K562 (cell line): ENCODE data around the gene MOCS3. TPM values are rescaled to one million over a fixed set of nuclear protein-coding genes. Genes with fewer than 3 reads are reported as not detected.

Source experiments
- ATAC-seq: fragments of 200-7000 bp; cut with Tn5 transposase; 3 replicates; pipeline ENCODE4 v1.9.1; 2020; ENCODE audit warnings: moderate library complexity
- BruUV-seq: library from RNA; stranded (reverse); fragments of 400-500 nt; replicated peaks from 2 replicates; lab custom pipeline; 2021; lab: Mats Ljungman, UMichigan
- CTCF ChIA-PET: fragments of 300-600 bp; formaldehyde crosslinking; extraction: SDS; loops from one replicate; lab custom pipeline; 2021; ENCODE audit warnings: low intra/inter-chr PET ratio; lab: Yijun Ruan, JAX
- POLR2A ChIA-PET: fragments of 300-600, 350-650 bp; sonication (Branson Sonifier 250); formaldehyde crosslinking; extraction: SDS; loops from one replicate; lab custom pipeline; 2021; ENCODE audit warnings: antibody characterized with exemption, inconsistent platforms; lab: Yijun Ruan, JAX
- DNase-seq, 4 experiments: peaks; one replicate each; pipeline versions ENCODE4 v3.0.0 to v3.0.0-alpha.2; 2011 to 2018; ENCODE audit warnings: low spot score in 3 of 4, mixed read lengths in 3 of 4; ENCODE audit errors: extremely low read depth in 1 of 4
- FAIRE-seq: peaks from 2 replicates; lab custom pipeline; 2011; peaks lifted over from hg19 to GRCh38; lab: Jason Lieb, UNC
- H2AFZ ChIP-seq: 2 replicates; pipeline ENCODE4 v1.6.0; 2011; ENCODE audit warnings: low read depth, low read length, control low read depth, inconsistent platforms
- H3K27ac ChIP-seq: fragments of 200-600 bp; 3 replicates; pipeline ENCODE4 v1.8.0; 2011; ENCODE audit warnings: low read depth, mild to moderate bottlenecking, control low read depth, inconsistent platforms, low read length, moderate library complexity, mixed read lengths; ENCODE audit errors: extremely low read depth
- H3K27me3 ChIP-seq, 2 experiments: fragments of 300-600 bp in 1 of 2; 2 replicates in 1 of 2; 3 replicates in 1 of 2; pipeline versions ENCODE4 v1.6.0 to v1.8.0; 2011; ENCODE audit warnings: inconsistent platforms in 2 of 2, low read length in 2 of 2, mild to moderate bottlenecking in 1 of 2, mixed read lengths in 1 of 2, moderate library complexity in 1 of 2; ENCODE audit not compliant: control insufficient read depth in 2 of 2, insufficient read depth in 2 of 2
- H3K36me3 ChIP-seq: fragments of 300-600 bp; 3 replicates; pipeline ENCODE4 v1.8.0; 2011; ENCODE audit warnings: mild to moderate bottlenecking, low read length, inconsistent platforms; ENCODE audit not compliant: control insufficient read depth, insufficient read depth
- H3K4me1 ChIP-seq, 2 experiments: fragments of 200-600 bp in 1 of 2; replicated peaks in 1 of 2; 2 replicates in 1 of 2; 3 replicates in 1 of 2; pipeline versions ENCODE4 v1.5.1 to v1.8.0; 2011; ENCODE audit warnings: inconsistent platforms in 2 of 2, low read length in 2 of 2, mild to moderate bottlenecking in 1 of 2, mixed read lengths in 1 of 2, moderate library complexity in 1 of 2; ENCODE audit not compliant: control insufficient read depth in 2 of 2, insufficient read depth in 2 of 2
- H3K4me2 ChIP-seq: 2 replicates; pipeline ENCODE4 v1.6.1; 2011; ENCODE audit warnings: low read length, control low read depth, inconsistent platforms, mixed read lengths; ENCODE audit not compliant: insufficient read depth
- H3K4me3 ChIP-seq: fragments of 200-600 bp; sonication (generic), shearing (Covaris generic); 2 replicates; pipeline ENCODE4 v1.5.1; 2016; ENCODE audit warnings: control low read depth, inconsistent platforms
- H3K79me2 ChIP-seq: fragments of 200-600 bp; 3 replicates; pipeline ENCODE4 v1.8.0; 2011; ENCODE audit warnings: low read length, inconsistent platforms; ENCODE audit not compliant: control insufficient read depth, insufficient read depth
- H3K9ac ChIP-seq, 2 experiments: 2 replicates each; pipeline versions ENCODE4 v1.6.0 to v1.6.1; 2011; ENCODE audit warnings: low read depth in 2 of 2, low read length in 2 of 2, control low read depth in 1 of 2, inconsistent platforms in 1 of 2, mild to moderate bottlenecking in 1 of 2, mixed read lengths in 1 of 2; ENCODE audit not compliant: insufficient read depth in 1 of 2
- H3K9me1 ChIP-seq: one replicate; pipeline ENCODE4 v1.6.0; 2011; ENCODE audit warnings: inconsistent platforms, mild to moderate bottlenecking, low read length, moderate library complexity; ENCODE audit not compliant: control insufficient read depth, insufficient read depth
- H3K9me3 ChIP-seq: replicated peaks from 2 replicates; pipeline ENCODE4 v1.5.1; 2011; ENCODE audit warnings: low read depth, low read length, inconsistent platforms; ENCODE audit not compliant: control insufficient read depth, insufficient read depth
- H4K20me1 ChIP-seq: replicated peaks from 2 replicates; pipeline ENCODE4 v1.6.1; 2011; ENCODE audit warnings: low read length, inconsistent platforms, mixed read lengths; ENCODE audit not compliant: control insufficient read depth, insufficient read depth
- CBX5 ChIP-seq: IDR thresholded peaks from 2 replicates; pipeline ENCODE4 v1.6.1; 2014; ENCODE audit warnings: low read depth, borderline replicate concordance
- CHD2 ChIP-seq: IDR thresholded peaks from 2 replicates; pipeline ENCODE4 v1.6.1; 2011; ENCODE audit warnings: low read depth, low read length
- CREBBP ChIP-seq: IDR thresholded peaks from one replicate; pipeline ENCODE4 v1.6.1; 2012; ENCODE audit warnings: low read depth, mild to moderate bottlenecking, control low read depth, inconsistent platforms, low read length
- KHSRP ChIP-seq: fragments of 450-650 bp; IDR thresholded peaks from 2 replicates; pipeline ENCODE4 v1.6.1; 2017
- MEIS2 ChIP-seq: fragments of 450-650 bp; IDR thresholded peaks from 2 replicates; pipeline ENCODE4 v1.6.1; 2014; ENCODE audit warnings: mild to moderate bottlenecking; ENCODE audit not compliant: partially characterized antibody
- PREB ChIP-seq: sonication (generic); formaldehyde crosslinking; IDR thresholded peaks from 2 replicates; pipeline ENCODE4 v1.8.1; 2023; ENCODE audit warnings: mild to moderate bottlenecking, missing genetic modification reagents
- SIX5 ChIP-seq, 2 experiments: IDR thresholded peaks; 2 replicates each; pipeline ENCODE4 v1.6.1; 2011; ENCODE audit warnings: low read length in 2 of 2, borderline replicate concordance in 1 of 2, low read depth in 1 of 2, mild to moderate bottlenecking in 1 of 2, moderate library complexity in 1 of 2; ENCODE audit not compliant: insufficient read depth in 1 of 2
- U2AF2 ChIP-seq: fragments of 200-400 bp; formaldehyde crosslinking; optimal IDR thresholded peaks from 2 replicates; pipeline ENCODE3; 2017; ENCODE audit warnings: low read depth, mild to moderate bottlenecking, low read length
- ZNF551 ChIP-seq: fragments of 250-450 bp; sonication (Bioruptor Pico); IDR thresholded peaks from 2 replicates; pipeline ENCODE4 v1.5.0; 2021; ENCODE audit warnings: mild to moderate bottlenecking, moderate library complexity
- WGBS: fragments of 100-300 bp; shearing (Covaris generic); methylation state at CpG from one replicate; pipeline ENCODE4 v1.1.6; 2016; ENCODE audit warnings: low coverage, mixed read lengths; ENCODE audit not compliant: insufficient coverage; ENCODE audit errors: missing lambda C conversion rate; 5-methylcytosine and 5-hydroxymethylcytosine counted together
- in situ Hi-C: fragments of 300-500 bp; cut with MboI; formaldehyde crosslinking; loops from 4 replicates; pipeline ENCODE4 v1.15.0; 2018; ENCODE audit warnings: inconsistent platforms, mixed read lengths
- intact Hi-C: fragments of 100-400 bp; cut with micrococcal nuclease; formaldehyde crosslinking; loops from 2 replicates; pipeline ENCODE4 v1.14.2; 2022
- polyA plus RNA-seq, 8 experiments: library from polyadenylated mRNA; depleted of rRNA in 4 of 8; stranded (reverse) in 5 of 8; unstranded in 3 of 8; fragments of >200 nt; fragmentation: Nextera tagmentation in 2 of 8; fragmentation: Illumina TruSeq in 1 of 8; extraction: Ambion mirVana in 2 of 8; extraction: Trizol in 1 of 8; gene quantifications; 2 replicates each; pipeline versions ENCODE4 v1.2.1 to v1.2.3, GENCODE V29; 2011 to 2014; ENCODE audit warnings: inconsistent platforms in 1 of 8, missing spikeins in 1 of 8
- total RNA-seq, 7 experiments: library from RNA; depleted of rRNA in 6 of 7; stranded (reverse); fragments of >200 nt in 6 of 7; fragmentation: Illumina TruSeq in 2 of 7; extraction: Trizol in 2 of 7; gene quantifications; 2 replicates each; pipeline versions ENCODE4 v1.2.1 to v1.2.3, GENCODE V29; 2011 to 2021; ENCODE audit warnings: low replicate concordance in 1 of 7
- TF ChIP-seq, protein P1 (sequence below), 2 experiments: fragments of 450-650 bp; IDR thresholded peaks; 2 replicates each; pipeline ENCODE4 v1.6.1; 2016; ENCODE audit warnings: mild to moderate bottlenecking in 2 of 2, borderline replicate concordance in 1 of 2, low read depth in 1 of 2, moderate library complexity in 1 of 2
- TF ChIP-seq, protein P2 (sequence below): IDR thresholded peaks from 2 replicates; pipeline ENCODE4 v1.6.1; 2011; ENCODE audit warnings: borderline replicate concordance, low read depth, mild to moderate bottlenecking, moderate library complexity, low read length; ENCODE audit not compliant: insufficient read depth, poor library complexity, severe bottlenecking

The MOCS3 gene
- total and polyA plus RNA-seq, 9 of the 15 experiments (the other 6 are each of a cell fraction or from before 2014, with no cell fraction given): 0.70 to 6.2 (median 2.9) TPM

GRCh38 chr20:50926530-50926929, 32.1 kb upstream of the MOCS3 start:
- no peak overlapping the region for H3K27ac ChIP-seq
- H4K20me1 ChIP-seq: peaks cover 26% of the 10 kb centered on the region
- DNase-seq (no peak), ATAC-seq (no peak), FAIRE-seq (no peak)
- H2AFZ ChIP-seq: no peak overlapping the region
- no peak overlapping the region for H3K4me2 ChIP-seq
- no TSS peak for BruUV-seq
- H3K27me3 ChIP-seq: no peaks in the 10 kb centered on the region
- peaks cover 75% of the 10 kb centered on the region for H3K36me3 ChIP-seq
- WGBS: 77% methylated on average over 1 of the region's 1 CpG
- peaks cover 92% of the 10 kb centered on the region for H3K79me2 ChIP-seq
- in situ Hi-C loops (no loop called here), intact Hi-C loops (no loop called here)
- no peak overlapping the region for H3K9ac ChIP-seq
- no peaks in the 10 kb centered on the region for H3K9me1 ChIP-seq
- H3K4me1 ChIP-seq: peaks cover 7 to 20% of the 10 kb centered on the region in 2 experiments; a peak in 4 of 5 replicates
- ChIA-PET POLR2A (interaction anchor here (0.8 to 4.6 kb wide), 5 partner anchors 11 to 449 kb away, joined by 3 to 30 read pairs (median 5); partner anchors contain the start of genes DPM1 and MOCS3), CTCF (no interaction called here)
- no peaks in the 10 kb centered on the region for H3K9me3 ChIP-seq
- no peak overlapping the region for H3K4me3 ChIP-seq
- TF ChIP-seq SIX5 (IDR thresholded peaks at IDR 0.05; ENCODE audit: borderline replicate concordance in 1 of 2, insufficient read depth in 1 of 2, low read depth in 1 of 2, low read length in 2 of 2) (no peak), CBX5 (no peak), U2AF2 (no peak), PREB (no peak), ZNF551 (CRISPR knock-in tag) (no peak), MEIS2 (no peak), CREBBP (no peak), CHD2 (no peak), KHSRP (no peak)
- TF ChIP-seq, protein P1, sequence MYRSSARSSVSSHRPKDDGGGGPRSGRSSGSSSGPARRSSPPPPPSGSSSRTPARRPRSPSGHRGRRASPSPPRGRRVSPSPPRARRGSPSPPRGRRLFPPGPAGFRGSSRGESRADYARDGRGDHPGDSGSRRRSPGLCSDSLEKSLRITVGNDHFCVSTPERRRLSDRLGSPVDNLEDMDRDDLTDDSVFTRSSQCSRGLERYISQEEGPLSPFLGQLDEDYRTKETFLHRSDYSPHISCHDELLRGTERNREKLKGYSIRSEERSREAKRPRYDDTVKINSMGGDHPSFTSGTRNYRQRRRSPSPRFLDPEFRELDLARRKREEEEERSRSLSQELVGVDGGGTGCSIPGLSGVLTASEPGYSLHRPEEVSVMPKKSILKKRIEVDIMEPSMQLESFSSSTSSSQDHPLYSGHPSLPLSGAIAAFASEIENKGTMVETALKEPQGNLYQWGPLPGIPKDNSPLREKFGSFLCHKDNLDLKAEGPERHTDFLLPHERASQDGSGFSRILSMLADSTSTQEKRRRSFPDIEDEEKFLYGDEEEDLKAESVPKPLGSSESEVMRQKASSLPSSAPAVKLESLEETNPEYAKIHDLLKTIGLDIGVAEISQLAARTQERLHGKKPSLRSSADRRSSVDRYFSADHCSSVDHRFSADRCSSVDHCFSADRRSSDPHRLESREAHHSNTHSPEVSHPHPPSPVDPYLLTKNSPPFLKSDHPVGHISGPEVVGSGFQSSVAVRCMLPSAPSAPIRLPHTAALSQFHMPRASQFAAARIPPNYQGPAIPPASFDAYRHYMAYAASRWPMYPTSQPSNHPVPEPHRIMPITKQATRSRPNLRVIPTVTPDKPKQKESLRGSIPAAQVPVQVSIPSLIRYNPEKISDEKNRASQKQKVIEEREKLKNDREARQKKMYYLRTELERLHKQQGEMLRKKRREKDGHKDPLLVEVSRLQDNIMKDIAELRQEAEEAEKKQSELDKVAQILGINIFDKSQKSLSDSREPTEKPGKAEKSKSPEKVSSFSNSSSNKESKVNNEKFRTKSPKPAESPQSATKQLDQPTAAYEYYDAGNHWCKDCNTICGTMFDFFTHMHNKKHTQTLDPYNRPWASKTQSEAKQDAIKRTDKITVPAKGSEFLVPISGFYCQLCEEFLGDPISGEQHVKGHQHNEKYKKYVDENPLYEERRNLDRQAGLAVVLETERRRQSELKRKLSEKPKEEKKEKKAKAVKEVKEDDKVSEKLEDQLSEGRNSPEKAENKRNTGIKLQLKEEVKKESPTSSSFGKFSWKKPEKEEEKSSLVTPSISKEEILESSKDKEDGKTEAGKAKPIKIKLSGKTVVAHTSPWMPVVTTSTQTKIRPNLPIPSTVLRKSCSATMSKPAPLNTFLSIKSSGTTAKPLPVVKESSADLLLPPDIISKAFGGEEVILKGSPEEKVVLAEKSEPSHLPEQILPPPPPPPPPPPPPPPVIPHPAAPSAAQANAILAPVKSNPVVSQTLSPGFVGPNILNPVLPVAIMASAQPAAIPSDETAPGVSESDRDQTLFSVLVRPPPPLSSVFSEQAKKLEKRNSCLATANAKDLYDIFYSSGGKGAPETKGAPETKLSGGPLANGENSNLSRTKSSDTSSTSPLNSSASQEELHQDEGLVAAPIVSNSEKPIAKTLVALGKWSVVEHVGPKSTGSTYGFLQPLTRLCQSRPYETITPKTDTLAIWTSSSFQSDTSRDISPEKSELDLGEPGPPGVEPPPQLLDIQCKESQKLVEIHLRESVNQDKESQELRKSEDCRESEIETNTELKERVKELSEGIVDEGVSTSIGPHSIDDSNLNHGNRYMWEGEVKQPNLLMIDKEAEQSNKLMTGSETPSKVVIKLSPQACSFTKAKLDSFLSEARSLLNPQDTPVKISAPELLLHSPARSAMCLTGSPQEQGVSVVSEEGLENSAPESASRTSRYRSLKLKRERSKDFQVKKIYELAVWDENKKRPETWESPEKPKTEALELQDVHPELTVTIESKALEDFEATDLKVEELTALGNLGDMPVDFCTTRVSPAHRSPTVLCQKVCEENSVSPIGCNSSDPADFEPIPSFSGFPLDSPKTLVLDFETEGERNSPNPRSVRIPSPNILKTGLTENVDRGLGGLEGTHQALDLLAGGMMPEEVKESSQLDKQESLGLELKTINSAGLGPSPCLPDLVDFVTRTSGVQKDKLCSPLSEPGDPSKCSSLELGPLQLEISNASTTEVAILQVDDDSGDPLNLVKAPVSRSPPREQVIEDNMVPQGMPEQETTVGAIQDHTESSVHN (IDR thresholded peaks at IDR 0.05; ENCODE audit: borderline replicate concordance in 1 of 2, low read depth in 1 of 2): no peak
- TF ChIP-seq, protein P2, sequence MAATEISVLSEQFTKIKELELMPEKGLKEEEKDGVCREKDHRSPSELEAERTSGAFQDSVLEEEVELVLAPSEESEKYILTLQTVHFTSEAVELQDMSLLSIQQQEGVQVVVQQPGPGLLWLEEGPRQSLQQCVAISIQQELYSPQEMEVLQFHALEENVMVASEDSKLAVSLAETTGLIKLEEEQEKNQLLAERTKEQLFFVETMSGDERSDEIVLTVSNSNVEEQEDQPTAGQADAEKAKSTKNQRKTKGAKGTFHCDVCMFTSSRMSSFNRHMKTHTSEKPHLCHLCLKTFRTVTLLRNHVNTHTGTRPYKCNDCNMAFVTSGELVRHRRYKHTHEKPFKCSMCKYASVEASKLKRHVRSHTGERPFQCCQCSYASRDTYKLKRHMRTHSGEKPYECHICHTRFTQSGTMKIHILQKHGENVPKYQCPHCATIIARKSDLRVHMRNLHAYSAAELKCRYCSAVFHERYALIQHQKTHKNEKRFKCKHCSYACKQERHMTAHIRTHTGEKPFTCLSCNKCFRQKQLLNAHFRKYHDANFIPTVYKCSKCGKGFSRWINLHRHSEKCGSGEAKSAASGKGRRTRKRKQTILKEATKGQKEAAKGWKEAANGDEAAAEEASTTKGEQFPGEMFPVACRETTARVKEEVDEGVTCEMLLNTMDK: no peak
